ENCODE measurements around the gene BARHL2. TPM values are rescaled to one million over a fixed set of nuclear protein-coding genes. Genes with fewer than 3 reads are reported as not detected.

BARHL2 gene
- total RNA-seq, 1 experiment from 2014 or later: not detected

DNA sequence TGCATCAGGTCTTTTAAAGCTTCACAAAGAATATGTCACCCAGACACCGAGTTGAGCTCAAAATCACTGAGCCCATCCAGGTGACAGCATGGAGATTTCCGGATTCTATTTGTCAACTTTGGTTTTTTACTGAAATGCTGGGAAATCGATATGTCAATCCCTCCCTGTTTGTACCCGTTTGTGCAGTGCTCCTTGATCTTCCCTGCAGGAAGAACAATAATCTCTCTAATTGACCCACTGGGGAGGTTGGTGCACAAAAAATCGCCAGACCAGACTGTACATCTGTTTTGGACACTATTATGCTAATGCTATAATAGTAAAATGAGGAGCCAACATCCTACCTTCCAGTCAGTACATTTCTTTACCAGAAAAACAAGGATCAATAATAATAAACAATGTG lies 1.8 kb downstream of the BARHL2 start:
- no peaks in the 10 kb centered on the region for H3K9me3 Mint-ChIP-seq
- no peak for ATAC-seq
- TF ChIP-seq, protein P1, sequence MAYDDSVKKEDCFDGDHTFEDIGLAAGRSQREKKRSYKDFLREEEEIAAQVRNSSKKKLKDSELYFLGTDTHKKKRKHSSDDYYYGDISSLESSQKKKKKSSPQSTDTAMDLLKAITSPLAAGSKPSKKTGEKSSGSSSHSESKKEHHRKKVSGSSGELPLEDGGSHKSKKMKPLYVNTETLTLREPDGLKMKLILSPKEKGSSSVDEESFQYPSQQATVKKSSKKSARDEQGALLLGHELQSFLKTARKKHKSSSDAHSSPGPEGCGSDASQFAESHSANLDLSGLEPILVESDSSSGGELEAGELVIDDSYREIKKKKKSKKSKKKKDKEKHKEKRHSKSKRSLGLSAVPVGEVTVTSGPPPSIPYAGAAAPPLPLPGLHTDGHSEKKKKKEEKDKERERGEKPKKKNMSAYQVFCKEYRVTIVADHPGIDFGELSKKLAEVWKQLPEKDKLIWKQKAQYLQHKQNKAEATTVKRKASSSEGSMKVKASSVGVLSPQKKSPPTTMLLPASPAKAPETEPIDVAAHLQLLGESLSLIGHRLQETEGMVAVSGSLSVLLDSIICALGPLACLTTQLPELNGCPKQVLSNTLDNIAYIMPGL (CRISPR knock-in tag; IDR thresholded peaks at IDR 0.05): no peak
- TF ChIP-seq MXD4 (CRISPR knock-in tag; IDR thresholded peaks at IDR 0.05; ENCODE audit: borderline replicate concordance): no peak
- TF ChIP-seq RELA (CRISPR knock-in tag; IDR thresholded peaks at IDR 0.05; ENCODE audit: borderline replicate concordance): no peak
- TF ChIP-seq SMAD4 (CRISPR knock-in tag; IDR thresholded peaks at IDR 0.05): no peak
- no peak for TF ChIP-seq TEAD1 (CRISPR knock-in tag; IDR thresholded peaks at IDR 0.05)
- no peak for TF ChIP-seq JUN (CRISPR knock-in tag; IDR thresholded peaks at IDR 0.05)
- TF ChIP-seq NFYB (CRISPR knock-in tag; conservative IDR thresholded peaks at IDR 0.05; ENCODE audit: low read depth): no peak
- TF ChIP-seq MYBL2 (CRISPR knock-in tag; IDR thresholded peaks at IDR 0.05): no peak
- TF ChIP-seq TCF7 (CRISPR knock-in tag; IDR thresholded peaks at IDR 0.05; ENCODE audit: low read depth): no peak
- TF ChIP-seq ESRRA (CRISPR knock-in tag; IDR thresholded peaks at IDR 0.05; ENCODE audit: borderline replicate concordance): no peak
- TF ChIP-seq, protein P2, sequence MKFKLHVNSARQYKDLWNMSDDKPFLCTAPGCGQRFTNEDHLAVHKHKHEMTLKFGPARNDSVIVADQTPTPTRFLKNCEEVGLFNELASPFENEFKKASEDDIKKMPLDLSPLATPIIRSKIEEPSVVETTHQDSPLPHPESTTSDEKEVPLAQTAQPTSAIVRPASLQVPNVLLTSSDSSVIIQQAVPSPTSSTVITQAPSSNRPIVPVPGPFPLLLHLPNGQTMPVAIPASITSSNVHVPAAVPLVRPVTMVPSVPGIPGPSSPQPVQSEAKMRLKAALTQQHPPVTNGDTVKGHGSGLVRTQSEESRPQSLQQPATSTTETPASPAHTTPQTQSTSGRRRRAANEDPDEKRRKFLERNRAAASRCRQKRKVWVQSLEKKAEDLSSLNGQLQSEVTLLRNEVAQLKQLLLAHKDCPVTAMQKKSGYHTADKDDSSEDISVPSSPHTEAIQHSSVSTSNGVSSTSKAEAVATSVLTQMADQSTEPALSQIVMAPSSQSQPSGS (CRISPR knock-in tag; IDR thresholded peaks at IDR 0.05; ENCODE audit: borderline replicate concordance, low read depth): no peak
- TF ChIP-seq FOXP1 (CRISPR knock-in tag; IDR thresholded peaks at IDR 0.05; ENCODE audit: borderline replicate concordance): no peak
- TF ChIP-seq, protein P3, sequence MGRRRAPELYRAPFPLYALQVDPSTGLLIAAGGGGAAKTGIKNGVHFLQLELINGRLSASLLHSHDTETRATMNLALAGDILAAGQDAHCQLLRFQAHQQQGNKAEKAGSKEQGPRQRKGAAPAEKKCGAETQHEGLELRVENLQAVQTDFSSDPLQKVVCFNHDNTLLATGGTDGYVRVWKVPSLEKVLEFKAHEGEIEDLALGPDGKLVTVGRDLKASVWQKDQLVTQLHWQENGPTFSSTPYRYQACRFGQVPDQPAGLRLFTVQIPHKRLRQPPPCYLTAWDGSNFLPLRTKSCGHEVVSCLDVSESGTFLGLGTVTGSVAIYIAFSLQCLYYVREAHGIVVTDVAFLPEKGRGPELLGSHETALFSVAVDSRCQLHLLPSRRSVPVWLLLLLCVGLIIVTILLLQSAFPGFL (CRISPR knock-in tag; IDR thresholded peaks at IDR 0.05; ENCODE audit: borderline replicate concordance): no peak
- TF ChIP-seq ZNF423 (CRISPR knock-in tag; IDR thresholded peaks at IDR 0.05): no peak
- TF ChIP-seq EMX1 (CRISPR knock-in tag; IDR thresholded peaks at IDR 0.05): no peak
- TF ChIP-seq, protein P4, sequence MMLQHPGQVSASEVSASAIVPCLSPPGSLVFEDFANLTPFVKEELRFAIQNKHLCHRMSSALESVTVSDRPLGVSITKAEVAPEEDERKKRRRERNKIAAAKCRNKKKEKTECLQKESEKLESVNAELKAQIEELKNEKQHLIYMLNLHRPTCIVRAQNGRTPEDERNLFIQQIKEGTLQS (CRISPR knock-in tag; conservative IDR thresholded peaks at IDR 0.05): no peak
- no peak for TF ChIP-seq NFE2L1 (CRISPR knock-in tag; IDR thresholded peaks at IDR 0.05)
- H3K36me3 Mint-ChIP-seq: no peaks in the 10 kb centered on the region; the same call in 1 of the 2 replicates
- ChIA-PET POLR2A (no interaction called here), CTCF (interaction anchor here (0.7 to 4.1 kb wide), 5 partner anchors 8 to 901 kb away, joined by 3 to 28 read pairs (median 6); no protein-coding TSS in a partner anchor)
- H3K4me1 Mint-ChIP-seq: peaks cover 76% of the 10 kb centered on the region
- H3K27me3 Mint-ChIP-seq (ENCODE audit: low read depth): peaks cover 99% of the 10 kb centered on the region
- H3K4me3 Mint-ChIP-seq: no peak overlapping the region
- no peak overlapping the region for H3K27ac Mint-ChIP-seq
- DNase-seq (ENCODE audit: low spot score): no peak

DNA sequence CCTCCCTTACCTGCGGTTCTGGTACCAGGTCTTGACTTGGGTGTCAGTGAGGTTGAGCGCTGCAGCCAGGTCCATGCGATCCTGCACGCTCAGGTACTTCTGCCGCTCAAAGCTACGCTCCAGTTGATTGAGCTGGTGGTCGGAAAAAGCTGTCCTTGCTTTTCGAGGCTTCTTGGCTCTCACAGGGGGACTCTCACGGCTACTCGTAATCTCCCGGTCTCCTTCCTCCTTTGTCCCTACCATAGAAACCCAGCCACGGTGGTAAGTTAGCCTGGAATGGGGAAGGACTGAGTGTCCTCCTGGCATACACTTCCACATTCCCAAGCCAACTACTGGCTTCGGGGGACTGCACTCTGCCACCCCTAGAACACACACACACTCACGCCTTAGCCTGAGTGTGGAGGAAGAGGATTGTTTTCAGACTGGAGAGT lies 2.6 kb downstream of the BARHL2 start:
- no peaks in the 10 kb centered on the region for H3K9me3 Mint-ChIP-seq
- ATAC-seq (no peak), DNase-seq (ENCODE audit: low spot score) (no peak)
- ChIA-PET POLR2A (no interaction called here), CTCF (interaction anchor here (0.6 to 4.1 kb wide), 8 partner anchors 8 to 453 kb away, joined by 3 to 28 read pairs (median 4); no protein-coding TSS in a partner anchor)
- H3K27ac Mint-ChIP-seq: no peak overlapping the region
- peaks cover 99% of the 10 kb centered on the region for H3K27me3 Mint-ChIP-seq (ENCODE audit: low read depth)
- no peaks in the 10 kb centered on the region for H3K36me3 Mint-ChIP-seq
- TF ChIP-seq JUN (CRISPR knock-in tag; IDR thresholded peaks at IDR 0.05) (no peak), ZNF671 (CRISPR knock-in tag; IDR thresholded peaks at IDR 0.05) (no peak), TP53 (CRISPR knock-in tag; IDR thresholded peaks at IDR 0.05) (no peak), SMAD3 (CRISPR knock-in tag; IDR thresholded peaks at IDR 0.05; ENCODE audit: borderline replicate concordance) (no peak), FOXK1 (CRISPR knock-in tag; IDR thresholded peaks at IDR 0.05) (no peak), NR2C2 (CRISPR knock-in tag; IDR thresholded peaks at IDR 0.05) (no peak)
- TF ChIP-seq, protein P5, sequence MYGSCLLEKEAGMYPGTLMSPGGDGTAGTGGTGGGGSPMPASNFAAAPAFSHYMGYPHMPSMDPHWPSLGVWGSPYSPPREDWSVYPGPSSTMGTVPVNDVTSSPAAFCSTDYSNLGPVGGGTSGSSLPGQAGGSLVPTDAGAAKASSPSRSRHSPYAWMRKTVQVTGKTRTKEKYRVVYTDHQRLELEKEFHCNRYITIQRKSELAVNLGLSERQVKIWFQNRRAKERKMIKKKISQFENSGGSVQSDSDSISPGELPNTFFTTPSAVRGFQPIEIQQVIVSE (CRISPR knock-in tag; IDR thresholded peaks at IDR 0.05; ENCODE audit: borderline replicate concordance): no peak
- TF ChIP-seq, protein P6, sequence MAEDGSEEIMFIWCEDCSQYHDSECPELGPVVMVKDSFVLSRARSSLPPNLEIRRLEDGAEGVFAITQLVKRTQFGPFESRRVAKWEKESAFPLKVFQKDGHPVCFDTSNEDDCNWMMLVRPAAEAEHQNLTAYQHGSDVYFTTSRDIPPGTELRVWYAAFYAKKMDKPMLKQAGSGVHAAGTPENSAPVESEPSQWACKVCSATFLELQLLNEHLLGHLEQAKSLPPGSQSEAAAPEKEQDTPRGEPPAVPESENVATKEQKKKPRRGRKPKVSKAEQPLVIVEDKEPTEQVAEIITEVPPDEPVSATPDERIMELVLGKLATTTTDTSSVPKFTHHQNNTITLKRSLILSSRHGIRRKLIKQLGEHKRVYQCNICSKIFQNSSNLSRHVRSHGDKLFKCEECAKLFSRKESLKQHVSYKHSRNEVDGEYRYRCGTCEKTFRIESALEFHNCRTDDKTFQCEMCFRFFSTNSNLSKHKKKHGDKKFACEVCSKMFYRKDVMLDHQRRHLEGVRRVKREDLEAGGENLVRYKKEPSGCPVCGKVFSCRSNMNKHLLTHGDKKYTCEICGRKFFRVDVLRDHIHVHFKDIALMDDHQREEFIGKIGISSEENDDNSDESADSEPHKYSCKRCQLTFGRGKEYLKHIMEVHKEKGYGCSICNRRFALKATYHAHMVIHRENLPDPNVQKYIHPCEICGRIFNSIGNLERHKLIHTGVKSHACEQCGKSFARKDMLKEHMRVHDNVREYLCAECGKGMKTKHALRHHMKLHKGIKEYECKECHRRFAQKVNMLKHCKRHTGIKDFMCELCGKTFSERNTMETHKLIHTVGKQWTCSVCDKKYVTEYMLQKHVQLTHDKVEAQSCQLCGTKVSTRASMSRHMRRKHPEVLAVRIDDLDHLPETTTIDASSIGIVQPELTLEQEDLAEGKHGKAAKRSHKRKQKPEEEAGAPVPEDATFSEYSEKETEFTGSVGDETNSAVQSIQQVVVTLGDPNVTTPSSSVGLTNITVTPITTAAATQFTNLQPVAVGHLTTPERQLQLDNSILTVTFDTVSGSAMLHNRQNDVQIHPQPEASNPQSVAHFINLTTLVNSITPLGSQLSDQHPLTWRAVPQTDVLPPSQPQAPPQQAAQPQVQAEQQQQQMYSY (CRISPR knock-in tag; IDR thresholded peaks at IDR 0.05): no peak
- TF ChIP-seq, protein P4 (CRISPR knock-in tag; conservative IDR thresholded peaks at IDR 0.05): no peak
- TF ChIP-seq, protein P2 (CRISPR knock-in tag; IDR thresholded peaks at IDR 0.05; ENCODE audit: borderline replicate concordance, low read depth): no peak
- peaks cover 78% of the 10 kb centered on the region for H3K4me1 Mint-ChIP-seq
- peak overlapping the region; percentile 11 for H3K4me3 Mint-ChIP-seq
